NCI-H2196 treated with DMSO at 0.1 percent for 48 hours (cell line): ENCODE data around the gene DPY19L1.
"Not testable (repeated sequence)": the region's sequence is repeated elsewhere in the genome, so short reads cannot be mapped to it uniquely, and the experiment has no call there.

Source experiments
- DNase-seq: peaks from one replicate; lab custom pipeline; 2025; ENCODE audit not compliant: unreplicated experiment; lab: John Stamatoyannopoulos, UW

Gene DPY19L1

DNA sequence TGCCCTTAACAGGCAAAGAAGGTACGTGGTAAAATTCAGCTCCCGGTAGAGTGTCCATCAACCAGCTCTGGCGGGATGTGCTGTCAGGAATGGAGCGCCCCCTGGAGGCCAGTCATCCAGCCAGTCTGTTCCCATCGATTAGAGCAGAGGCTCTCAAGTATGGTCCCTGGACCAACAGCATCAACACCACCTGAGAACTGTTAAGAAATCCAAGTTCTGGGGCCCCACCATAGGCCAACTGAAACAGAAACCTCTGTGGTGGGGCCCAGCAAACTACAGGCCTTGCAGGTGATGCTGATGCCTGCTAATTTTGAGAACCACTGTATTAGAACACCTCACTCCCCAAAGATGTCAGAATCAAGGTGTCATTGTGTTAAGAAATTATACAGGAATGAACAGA is 109.2 kb downstream of the DPY19L1 start:
- no peak for DNase-seq

DNA sequence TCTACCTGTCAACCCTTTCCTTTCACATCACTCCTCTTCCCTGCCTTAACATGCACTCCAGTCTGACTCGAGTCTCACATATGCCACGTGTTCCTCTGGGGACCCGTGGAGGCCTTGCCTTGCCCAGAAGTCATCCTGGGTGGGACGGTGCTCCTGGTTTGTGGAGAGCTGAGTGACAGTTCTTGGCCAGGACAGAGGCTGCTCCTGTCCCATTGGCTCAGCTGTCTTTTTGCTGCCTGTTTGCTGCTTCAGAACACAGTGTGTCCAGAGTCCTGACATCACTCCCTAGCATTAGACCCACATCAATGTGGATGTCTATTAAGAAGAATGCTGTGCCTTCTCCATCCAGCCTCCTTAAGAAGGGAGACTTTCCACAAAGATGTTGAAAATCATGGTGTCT is 116.8 kb downstream of the DPY19L1 start:
- not testable (repeated sequence) for DNase-seq

DNA sequence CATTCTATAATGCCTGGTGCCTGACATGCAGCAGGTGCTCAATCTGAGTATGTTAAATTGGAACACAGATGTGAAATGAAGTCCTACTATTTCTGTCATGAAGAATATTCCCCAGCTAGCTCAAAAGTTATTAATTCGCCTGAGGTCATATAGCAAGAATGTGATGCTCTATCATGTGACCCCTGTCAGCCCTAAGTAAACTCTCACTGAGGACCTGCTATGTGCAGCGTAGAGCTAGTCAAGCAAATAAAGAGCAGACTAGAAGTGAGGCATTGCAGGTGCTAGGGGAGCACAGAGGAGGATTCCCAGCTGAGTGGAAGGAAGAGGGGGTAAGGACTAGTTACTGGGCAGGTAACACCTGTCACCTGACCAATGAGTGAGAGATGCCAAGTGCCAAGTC is 118.2 kb downstream of the DPY19L1 start:
- DNase-seq: not testable (repeated sequence)

DNA sequence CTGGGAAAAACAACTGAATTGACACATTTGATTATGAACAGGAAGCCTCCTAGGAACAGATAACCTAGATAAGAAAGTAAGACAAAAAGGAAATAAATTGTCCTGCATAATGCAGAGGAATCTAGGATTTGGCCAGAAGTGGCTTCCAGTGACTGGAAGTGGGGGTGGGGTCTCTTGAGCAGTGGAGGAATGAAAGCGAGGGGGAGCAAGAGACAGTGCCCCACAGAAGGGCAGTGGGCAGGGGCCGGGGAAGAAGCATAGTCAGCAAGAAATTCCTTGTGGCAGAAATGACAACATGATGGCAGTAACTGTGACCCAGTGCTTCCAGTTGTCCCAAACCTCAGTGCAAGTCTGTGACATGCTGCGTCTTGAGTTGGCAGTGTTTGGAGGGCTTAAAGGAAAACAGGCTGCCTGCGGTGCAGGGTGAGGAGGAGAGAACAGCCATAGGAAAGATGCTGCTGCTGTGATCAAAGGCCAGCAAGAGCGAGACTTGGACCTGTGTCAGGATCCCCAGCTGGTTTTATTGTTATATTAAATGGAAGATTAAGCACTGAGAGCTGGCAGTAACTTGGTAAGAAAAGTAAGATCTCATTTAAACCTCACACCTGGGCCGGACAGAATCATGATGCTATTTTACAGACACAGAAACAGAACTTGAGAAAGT is 119.0 kb downstream of the DPY19L1 start:
- DNase-seq: not testable (repeated sequence)

DNA sequence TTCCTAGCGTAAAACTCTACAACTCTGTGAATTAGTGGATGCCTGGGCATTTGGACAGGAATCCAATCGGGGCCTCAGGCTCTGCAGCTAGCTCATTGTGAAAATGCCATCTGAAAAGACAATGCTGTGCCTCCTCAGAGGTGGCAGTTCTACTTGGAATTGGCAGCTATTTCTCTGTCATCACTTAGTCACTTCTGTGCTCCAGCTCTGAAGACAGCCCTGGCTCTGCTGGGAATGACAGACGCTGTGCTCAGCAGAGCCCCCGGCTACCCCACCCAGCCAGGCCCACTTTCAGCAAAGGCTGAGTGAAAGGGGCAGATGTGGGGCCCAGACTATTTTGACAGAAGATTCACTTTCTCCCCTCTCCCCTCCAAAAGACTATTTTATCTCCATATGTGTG is 119.8 kb downstream of the DPY19L1 start:
- not testable (repeated sequence) for DNase-seq

DNA sequence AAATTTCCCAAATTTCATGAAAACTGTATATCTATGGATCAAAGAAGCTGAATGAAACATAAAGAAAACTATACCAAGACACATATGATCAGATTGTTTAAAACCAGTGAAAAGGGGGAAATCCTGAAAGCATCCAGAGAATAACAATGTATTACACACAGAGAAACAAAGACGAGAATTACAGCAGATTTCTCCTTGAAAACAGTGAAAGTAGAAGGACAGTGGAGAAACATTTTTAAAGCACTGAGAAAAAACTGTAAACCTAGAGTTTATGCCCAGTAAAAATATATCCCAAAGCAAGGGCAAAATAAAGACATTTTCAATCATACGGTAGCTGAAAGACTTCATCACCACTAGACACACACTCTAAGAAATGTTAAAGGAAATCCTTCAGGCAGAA is 121.0 kb downstream of the DPY19L1 start:
- no peak for DNase-seq

DNA sequence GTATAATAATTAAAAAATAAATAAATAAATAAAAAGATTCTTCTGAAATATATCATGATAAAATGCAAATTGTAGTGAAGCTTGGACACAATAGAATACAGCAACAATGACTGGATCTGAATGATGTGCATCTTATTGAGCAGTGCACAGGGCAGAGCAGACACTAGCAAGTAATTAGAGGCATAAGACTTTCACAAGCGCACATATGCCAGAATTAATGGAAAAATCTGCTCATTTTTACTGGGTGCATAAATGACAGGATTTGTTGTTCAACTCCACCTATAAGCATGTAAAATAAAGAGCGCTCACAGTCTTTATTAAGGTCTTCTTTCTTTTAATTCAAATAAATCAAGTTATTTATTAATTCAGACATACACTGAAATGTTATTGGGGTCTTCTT is 125.0 kb downstream of the DPY19L1 start:
- no peak for DNase-seq

DNA sequence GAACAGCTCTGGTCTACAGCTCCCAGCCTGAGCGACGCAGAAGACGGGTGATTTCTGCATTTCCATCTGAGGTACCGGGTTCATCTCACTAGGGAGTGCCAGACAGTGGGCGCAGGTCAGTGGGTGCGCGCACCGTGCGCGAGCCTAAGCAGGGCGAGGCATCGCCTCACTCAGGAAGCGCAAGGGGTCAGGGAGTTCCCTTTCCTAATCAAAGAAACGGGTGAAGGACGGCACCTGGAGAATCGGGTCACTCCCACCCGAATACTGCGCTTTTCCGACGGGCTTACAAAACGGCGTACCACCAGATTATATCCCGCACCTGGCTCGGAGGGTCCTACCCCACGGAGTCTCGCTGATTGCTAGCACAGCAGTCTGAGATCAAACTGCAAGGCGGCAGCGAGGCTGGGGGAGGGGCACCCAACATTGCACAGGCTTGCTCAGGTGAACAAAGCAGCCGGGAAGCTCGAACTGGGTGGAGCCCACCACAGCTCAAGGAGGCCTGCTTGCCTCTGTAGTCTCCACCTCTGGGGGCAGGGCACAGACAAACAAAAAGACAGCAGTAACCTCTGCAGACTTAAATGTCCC is 130.9 kb downstream of the DPY19L1 start:
- DNase-seq: not testable (repeated sequence)

DNA sequence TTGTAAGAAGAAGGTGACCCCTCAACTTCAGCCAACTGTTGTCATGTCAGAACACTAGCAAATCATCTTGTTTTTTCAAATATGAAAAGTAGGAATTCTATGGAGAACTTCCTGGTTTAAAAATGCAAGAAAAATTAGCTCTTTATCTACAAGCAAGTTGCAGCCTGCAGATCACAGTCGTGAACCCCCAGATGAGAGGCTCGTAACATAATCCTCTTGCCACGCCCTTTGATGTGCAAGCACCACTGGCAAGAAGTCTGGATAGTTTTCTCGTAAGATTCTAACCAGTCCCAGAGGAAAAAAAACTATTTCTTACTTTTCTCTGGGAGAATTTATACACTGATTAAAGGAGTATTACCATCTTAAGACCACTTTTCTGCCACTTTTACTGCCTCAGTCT is 132.3 kb downstream of the DPY19L1 start:
- no peak for DNase-seq

DNA sequence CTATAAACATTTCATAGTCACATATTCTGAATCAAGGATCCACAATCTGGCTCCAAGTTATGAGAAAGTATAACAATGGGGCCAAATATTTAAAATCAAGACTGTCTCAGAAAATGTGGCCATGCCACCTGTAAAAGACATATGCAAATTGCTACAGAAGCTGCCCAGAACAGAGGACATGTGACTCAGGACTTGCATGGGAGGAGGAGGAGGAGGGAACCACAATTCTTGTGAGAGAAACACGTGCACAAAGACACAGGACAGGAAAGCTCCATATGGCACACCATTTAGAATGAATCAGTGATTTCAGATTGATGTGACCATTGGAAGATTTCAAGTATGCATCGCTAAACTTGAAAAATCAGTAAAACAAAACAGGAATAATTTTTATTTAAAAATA is 133.4 kb downstream of the DPY19L1 start:
- not testable (repeated sequence) for DNase-seq

DNA sequence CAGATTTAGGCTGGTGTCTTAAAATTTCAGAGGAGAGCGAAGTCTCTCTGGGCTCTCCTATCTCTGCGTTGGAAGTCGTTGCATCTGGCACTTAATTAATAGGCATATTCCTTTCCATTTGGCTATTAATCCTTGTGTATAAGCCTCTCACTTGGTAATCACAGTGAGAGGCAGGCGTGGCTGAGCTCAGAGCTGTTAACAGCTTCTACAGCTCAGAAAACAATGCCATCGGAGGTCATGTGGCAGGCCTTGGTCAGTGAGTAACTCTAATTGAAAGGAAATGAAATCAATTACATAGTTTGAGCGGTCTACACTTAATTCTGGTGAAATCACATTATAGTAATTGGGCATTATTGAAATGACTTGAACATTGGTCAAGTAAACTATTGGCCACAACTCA is 135.1 kb downstream of the DPY19L1 start:
- DNase-seq: no peak

DNA sequence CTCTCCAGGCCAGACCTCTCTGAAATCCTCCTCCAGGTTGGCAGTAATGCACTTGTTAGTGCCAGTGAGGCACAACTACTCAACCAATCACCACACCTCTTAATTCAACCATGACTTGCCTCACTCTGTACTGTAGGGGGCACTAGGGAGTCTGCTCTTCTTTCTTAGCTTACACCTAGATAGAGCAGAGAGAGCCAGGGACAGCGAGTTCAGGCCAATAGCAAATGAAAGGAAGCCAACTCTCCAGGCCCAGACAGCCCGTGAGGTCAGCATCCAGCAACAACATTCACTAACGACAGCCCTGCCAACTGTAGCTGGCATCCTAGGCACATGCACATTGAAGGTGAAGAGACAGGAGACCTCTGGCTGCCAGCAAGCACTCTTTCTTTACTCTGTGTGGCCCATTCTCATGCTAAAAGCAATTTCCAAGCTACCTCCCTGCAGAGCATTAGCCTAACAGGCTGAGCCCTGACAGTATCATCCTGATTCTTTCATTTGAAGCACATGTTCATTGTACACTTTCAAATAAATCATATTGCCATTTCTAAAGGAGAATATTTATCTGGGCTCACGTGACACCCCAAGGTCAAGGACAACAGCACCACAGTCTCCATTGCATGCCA is 136.3 kb downstream of the DPY19L1 start:
- DNase-seq: no peak

DNA sequence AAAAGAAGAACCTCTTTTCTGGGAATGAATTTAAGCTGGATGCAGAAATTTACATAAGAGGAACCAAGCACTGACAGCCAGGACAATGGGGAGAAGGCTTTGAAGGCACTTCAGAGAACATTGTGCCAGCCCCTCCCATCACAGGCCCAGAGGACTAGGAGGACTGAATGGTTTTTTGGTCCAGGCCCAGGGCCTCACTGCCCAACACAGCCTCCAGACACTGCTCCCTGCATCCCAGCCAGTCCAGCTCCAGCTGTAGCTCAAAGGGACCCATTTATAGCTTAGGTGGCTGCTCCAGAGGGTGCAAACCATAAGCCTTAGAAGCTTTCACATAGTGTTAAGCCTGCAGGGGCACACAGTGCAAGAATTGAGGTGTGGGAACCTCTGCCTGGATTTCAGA is 142.1 kb downstream of the DPY19L1 start:
- DNase-seq: no peak

DNA sequence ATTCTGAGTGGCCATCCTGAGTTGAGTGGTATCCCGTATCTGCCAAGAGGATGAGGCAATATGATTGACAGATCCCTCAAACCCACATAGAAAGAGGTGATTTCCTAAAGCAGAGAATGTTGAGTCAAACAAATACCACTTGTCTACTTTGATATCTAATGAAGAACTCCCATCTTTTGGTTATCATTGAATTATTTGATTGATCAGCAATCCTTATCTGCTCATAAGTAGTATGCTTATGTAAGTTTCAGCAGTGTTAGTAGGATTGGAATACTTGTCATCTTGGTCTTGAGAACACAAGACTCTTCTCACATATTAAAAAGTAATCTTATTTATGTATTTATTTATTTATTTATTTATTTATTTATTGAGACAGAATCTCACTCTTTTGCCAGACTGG is 147.3 kb downstream of the DPY19L1 start:
- DNase-seq: no peak

DNA sequence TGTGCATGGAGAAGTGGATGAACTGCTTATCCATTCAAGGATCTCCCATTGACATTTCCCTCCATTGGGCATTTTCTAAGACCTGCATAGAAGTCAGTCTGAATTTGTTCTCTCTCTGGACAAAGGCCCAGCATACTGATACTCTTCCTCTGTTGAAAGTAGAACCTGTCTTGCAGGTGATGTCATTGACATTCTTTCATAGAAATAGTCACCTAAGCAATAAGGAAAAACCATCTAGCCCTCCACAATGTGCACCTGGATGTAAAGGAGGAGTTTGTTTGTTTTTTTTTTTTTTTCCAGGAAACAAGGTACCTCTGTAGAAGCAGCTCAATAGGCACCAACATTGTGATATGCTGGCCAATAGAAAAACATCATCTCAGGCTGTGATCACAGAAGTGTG is 150.4 kb downstream of the DPY19L1 start:
- DNase-seq: no peak

DNA sequence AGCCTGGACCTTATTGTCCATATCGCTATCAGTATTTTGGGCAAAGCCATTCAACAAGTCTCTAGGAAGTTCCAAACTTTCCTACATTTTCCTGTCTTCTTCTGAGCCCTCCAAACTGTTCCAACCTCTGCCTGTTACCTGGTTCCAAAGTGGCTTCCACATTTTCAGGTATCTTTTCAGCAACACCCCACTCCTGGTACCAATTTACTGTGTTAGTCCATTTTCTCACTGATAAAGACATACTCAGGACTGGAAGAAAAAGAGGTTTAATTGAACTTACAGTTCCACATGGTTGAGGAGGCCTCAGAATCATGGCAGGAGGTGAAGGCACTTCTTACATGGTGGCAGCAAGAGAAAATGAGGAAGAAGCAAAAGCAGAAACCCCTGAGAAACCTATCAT is 153.4 kb downstream of the DPY19L1 start:
- DNase-seq: not testable (repeated sequence)

DNA sequence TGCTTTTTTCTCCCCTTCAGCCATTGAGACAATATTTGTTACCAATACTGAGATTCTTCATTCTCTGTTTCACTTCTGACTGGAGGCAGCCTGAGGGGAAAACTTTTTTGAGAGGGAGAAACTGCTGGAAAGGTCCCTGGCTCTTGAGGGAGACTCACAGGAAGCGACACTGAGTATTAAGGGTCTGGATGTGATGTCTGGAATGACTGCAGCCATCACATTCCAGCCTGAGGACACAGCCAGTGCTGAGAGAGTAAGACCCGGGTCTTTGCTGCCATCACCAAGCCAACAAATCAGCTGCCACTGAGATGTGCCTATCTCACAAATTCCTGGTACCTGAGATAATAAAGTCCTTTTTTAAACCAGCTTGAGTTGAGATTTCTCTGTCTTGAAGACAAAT is 157.4 kb downstream of the DPY19L1 start:
- DNase-seq: no peak

DNA sequence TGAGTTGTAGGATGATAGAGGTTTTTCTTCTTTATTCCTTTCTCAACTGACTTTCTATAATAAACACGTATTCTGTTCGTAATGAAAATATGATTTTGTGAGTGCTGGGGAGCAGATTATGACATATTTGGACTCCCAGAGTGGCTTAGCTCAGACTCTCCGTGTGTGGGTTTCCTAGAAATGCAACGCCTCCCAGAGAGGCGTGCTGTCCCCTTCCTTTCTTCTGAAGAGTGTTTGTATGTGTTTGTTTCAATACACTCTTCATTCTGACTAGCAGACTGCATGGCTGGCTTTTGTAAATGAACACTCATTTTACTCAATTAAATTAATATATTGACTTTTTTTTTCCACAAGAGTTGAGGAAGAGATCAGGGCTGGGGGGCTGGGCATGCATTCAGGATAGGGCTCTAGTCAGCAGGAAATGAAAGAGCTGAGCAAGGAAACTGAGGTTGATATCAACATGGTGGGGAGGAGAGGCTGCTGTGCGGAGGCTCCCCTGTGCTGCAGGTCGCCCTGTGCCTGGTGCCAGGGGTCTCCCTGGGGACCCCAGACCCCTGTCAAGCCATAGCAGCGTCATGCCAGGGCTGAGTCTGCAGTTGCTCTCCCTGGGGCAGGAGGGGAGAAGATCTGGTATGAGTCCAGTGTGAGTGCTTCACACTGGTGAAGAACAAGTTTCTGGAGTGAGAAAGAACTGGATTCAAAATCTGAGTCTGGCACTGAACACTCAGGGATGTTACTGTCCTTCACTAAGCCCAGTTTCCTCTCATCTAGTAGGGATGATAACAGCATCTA is 158.1 kb downstream of the DPY19L1 start:
- DNase-seq: not testable (repeated sequence)
